Keratinocyte (primary cell): ENCODE measurements around the gene CPEB2. TPM values are rescaled to one million over a fixed set of nuclear protein-coding genes. Genes with fewer than 3 reads are reported as not detected.

ENCODE experiments used
- DNase-seq: peaks from one replicate; pipeline ENCODE4 v3.0.0-alpha.2; 2011; ENCODE audit warnings: low read depth, missing footprints, low spot score
- FAIRE-seq: peaks from 2 replicates; lab custom pipeline; 2011; peaks lifted over from hg19 to GRCh38; lab: Jason Lieb, UNC
- H2AFZ ChIP-seq: 2 replicates; pipeline ENCODE4 v1.6.0; 2012; ENCODE audit warnings: low read length, control low read depth, inconsistent platforms; ENCODE audit not compliant: control insufficient read depth
- H3K27ac ChIP-seq: 2 replicates; pipeline ENCODE4 v1.5.1; 2011; ENCODE audit warnings: low read length; ENCODE audit not compliant: control insufficient read depth, insufficient read depth
- H3K27me3 ChIP-seq: 3 replicates; pipeline ENCODE4 v1.6.0; 2011; ENCODE audit warnings: low read length; ENCODE audit not compliant: control insufficient read depth, insufficient read depth; ENCODE audit errors: extremely low read depth
- H3K36me3 ChIP-seq, 2 experiments: 2 replicates in 1 of 2; 3 replicates in 1 of 2; pipeline ENCODE4 v1.5.1; 2011; ENCODE audit warnings: low read length in 2 of 2, mild to moderate bottlenecking in 1 of 2; ENCODE audit not compliant: control insufficient read depth in 2 of 2, insufficient read depth in 2 of 2; ENCODE audit errors: extremely low read depth in 1 of 2
- H3K4me1 ChIP-seq: 3 replicates; pipeline ENCODE4 v1.5.1; 2011; ENCODE audit warnings: low read length; ENCODE audit not compliant: control insufficient read depth, insufficient read depth; ENCODE audit errors: extremely low read depth
- H3K4me2 ChIP-seq: 3 replicates; pipeline ENCODE4 v1.6.0; 2011; ENCODE audit warnings: low read depth, low read length; ENCODE audit not compliant: control insufficient read depth, insufficient read depth; ENCODE audit errors: extremely low read depth
- H3K4me3 ChIP-seq, 3 experiments: fragments of 200-600 bp in 1 of 3; sonication (generic) in 1 of 3; 2 replicates in 2 of 3; 3 replicates in 1 of 3; pipeline ENCODE4 v1.5.1; 2011 to 2016; ENCODE audit warnings: low read length in 3 of 3, mild to moderate bottlenecking in 3 of 3, control low read depth in 2 of 3, inconsistent platforms in 1 of 3, low read depth in 1 of 3, mixed read lengths in 1 of 3, mixed run types in 1 of 3, moderate library complexity in 1 of 3; ENCODE audit not compliant: control insufficient read depth in 2 of 3, insufficient read depth in 2 of 3; ENCODE audit errors: extremely low read depth in 1 of 3
- H3K79me2 ChIP-seq: 2 replicates; pipeline ENCODE4 v1.6.0; 2012; ENCODE audit warnings: low read length; ENCODE audit not compliant: control insufficient read depth, insufficient read depth
- H3K9ac ChIP-seq: 3 replicates; pipeline ENCODE4 v1.6.0; 2011; ENCODE audit warnings: low read length; ENCODE audit not compliant: control insufficient read depth, insufficient read depth; ENCODE audit errors: extremely low read depth
- H3K9me1 ChIP-seq: 3 replicates; pipeline ENCODE4 v1.6.0; 2011; ENCODE audit warnings: low read length; ENCODE audit not compliant: control insufficient read depth, insufficient read depth; ENCODE audit errors: extremely low read depth
- H3K9me3 ChIP-seq: 2 replicates; pipeline ENCODE4 v1.5.1; 2012; ENCODE audit warnings: low read depth, low read length; ENCODE audit not compliant: control insufficient read depth
- H4K20me1 ChIP-seq: 3 replicates; pipeline ENCODE4 v1.6.0; 2011; ENCODE audit warnings: low read length; ENCODE audit not compliant: control insufficient read depth, insufficient read depth; ENCODE audit errors: extremely low read depth
- CTCF ChIP-seq, 3 experiments: IDR thresholded peaks in 1 of 3; conservative IDR thresholded peaks in 1 of 3; optimal IDR thresholded peaks in 1 of 3; 2 replicates in 2 of 3; 3 replicates in 1 of 3; pipeline versions ENCODE3 to v1.5.1; 2011; ENCODE audit warnings: low read length in 3 of 3, mild to moderate bottlenecking in 3 of 3, moderate library complexity in 2 of 3, control low read depth in 1 of 3, inconsistent platforms in 1 of 3; ENCODE audit not compliant: insufficient read depth in 2 of 3; ENCODE audit errors: extremely low read depth in 1 of 3
- EZH2 ChIP-seq: IDR thresholded peaks from one replicate; pipeline ENCODE4 v1.6.1; 2012; ENCODE audit warnings: inconsistent platforms, mild to moderate bottlenecking, low read length, moderate library complexity
- dilution Hi-C: fragments of 300-500 bp; cut with MboI; formaldehyde crosslinking; loops from one replicate; pipeline ENCODE4 v1.7.0; 2020; ENCODE audit warnings: low sequenced_read_pairs; ENCODE audit not compliant: extremely low pct_ligation_motif_present
- polyA plus RNA-seq, 5 experiments: library from polyadenylated mRNA; depleted of rRNA in 3 of 5; stranded (reverse) in 3 of 5; stranded (forward) in 1 of 5; unstranded in 1 of 5; fragments of >200 nt; gene quantifications; 1 replicate in 1 of 5; 2 replicates in 3 of 5; 3 replicates in 1 of 5; pipeline versions ENCODE4 v1.2.1 to v1.2.3, GENCODE V29; 2011 to 2012; ENCODE audit warnings: missing spikeins in 2 of 5, low read depth in 1 of 5, low replicate concordance in 1 of 5

CPEB2 gene
- polyA plus RNA-seq, 1 donor (not counting 4 experiments of a cell fraction or from before 2014, with no cell fraction given), result 15.1 TPM

- no peaks in the 10 kb centered on the region for H3K9me1 ChIP-seq
- H3K9ac ChIP-seq, result no peak overlapping the region
- no peak for TF ChIP-seq EZH2
- TF ChIP-seq CTCF (optimal IDR thresholded peaks at IDR 0.05 in 1 of 3, IDR thresholded peaks at IDR 0.05 in 1 of 3, conservative IDR thresholded peaks at IDR 0.05 in 1 of 3; ENCODE audit: extremely low read depth in 1 of 3, insufficient read depth in 2 of 3, low read length in 3 of 3), result no peak
- DNase-seq (no peak), FAIRE-seq (no peak)
- no peak overlapping the region for H3K4me2 ChIP-seq
- H3K4me1 ChIP-seq, result no peaks in the 10 kb centered on the region
- no peaks in the 10 kb centered on the region for H3K36me3 ChIP-seq
- dilution Hi-C loops, result no loop called here
- H3K4me3 ChIP-seq, result no peak overlapping the region
- H3K27ac ChIP-seq, result no peak overlapping the region
- H3K9me3 ChIP-seq, result no peaks in the 10 kb centered on the region
- H4K20me1 ChIP-seq, result no peaks in the 10 kb centered on the region
- no peak overlapping the region for H2AFZ ChIP-seq
- H3K79me2 ChIP-seq, result no peaks in the 10 kb centered on the region
- H3K27me3 ChIP-seq, result no peaks in the 10 kb centered on the region
These were observed 102.5 kb downstream of the CPEB2 start for GRCh38 chr4:15104825-15105224.

- H3K36me3 ChIP-seq, result no peaks in the 10 kb centered on the region
- H3K4me3 ChIP-seq, result no peak overlapping the region
- FAIRE-seq (no peak), DNase-seq (no peak)
- no peak overlapping the region for H2AFZ ChIP-seq
- dilution Hi-C loops, result no loop called here
- no peaks in the 10 kb centered on the region for H3K79me2 ChIP-seq
- no peaks in the 10 kb centered on the region for H3K9me1 ChIP-seq
- no peak overlapping the region for H3K9ac ChIP-seq
- TF ChIP-seq EZH2 (no peak), CTCF (optimal IDR thresholded peaks at IDR 0.05 in 1 of 3, IDR thresholded peaks at IDR 0.05 in 1 of 3, conservative IDR thresholded peaks at IDR 0.05 in 1 of 3; ENCODE audit: extremely low read depth in 1 of 3, insufficient read depth in 2 of 3, low read length in 3 of 3) (no peak)
- H3K4me1 ChIP-seq, result no peaks in the 10 kb centered on the region
- no peak overlapping the region for H3K4me2 ChIP-seq
- no peaks in the 10 kb centered on the region for H4K20me1 ChIP-seq
- H3K27ac ChIP-seq, result no peak overlapping the region
- H3K27me3 ChIP-seq, result no peaks in the 10 kb centered on the region
- H3K9me3 ChIP-seq, result no peaks in the 10 kb centered on the region
These were observed 104.1 kb downstream of the CPEB2 start for GRCh38 chr4:15106399-15106798.
